ENCODE data around the gene PRTFDC1.
A peak's percentile ranks its signal among the peaks of the same experiment; 100 is the strongest.
"Not testable (repeated sequence)": the region's sequence is repeated elsewhere in the genome, so short reads cannot be mapped to it uniquely, and the experiment has no call there.

PRTFDC1 gene

GRCh38 chr10:24963521-24964041 is 11.2 kb upstream of the PRTFDC1 start:
- H3K27ac ChIP-seq, result no peak overlapping the region
- no peak for TF ChIP-seq CTCF (conservative IDR thresholded peaks at IDR 0.05)

GRCh38 chr10:24962995-24963394 is 10.6 kb upstream of the PRTFDC1 start:
- TF ChIP-seq CTCF (conservative IDR thresholded peaks at IDR 0.05), result no peak
- no peak overlapping the region for H3K27ac ChIP-seq

GRCh38 chr10:24961582-24961981 is 9.2 kb upstream of the PRTFDC1 start:
- TF ChIP-seq CTCF (conservative IDR thresholded peaks at IDR 0.05), result no peak
- H3K27ac ChIP-seq, result no peak overlapping the region

GRCh38 chr10:24959382-24959730 is 7.0 kb upstream of the PRTFDC1 start:
- no peak overlapping the region for H3K27ac ChIP-seq
- TF ChIP-seq CTCF (conservative IDR thresholded peaks at IDR 0.05), result no peak

GRCh38 chr10:24958721-24959381 is 6.4 kb upstream of the PRTFDC1 start:
- H3K27ac ChIP-seq, result no peak overlapping the region
- TF ChIP-seq CTCF (conservative IDR thresholded peaks at IDR 0.05), result no peak

- no peak for TF ChIP-seq CTCF (conservative IDR thresholded peaks at IDR 0.05)
- no peak overlapping the region for H3K27ac ChIP-seq
Measured at GRCh38 chr10:24958091-24958720, 5.8 kb upstream of the PRTFDC1 start.

- not testable (repeated sequence) for H3K27ac ChIP-seq
Measured at GRCh38 chr10:24957624-24958051, 5.2 kb upstream of the PRTFDC1 start.

- H3K27ac ChIP-seq, result peak overlapping the region; percentile 65
- TF ChIP-seq CTCF (conservative IDR thresholded peaks at IDR 0.05), result no peak
Measured at GRCh38 chr10:24953675-24954074, 1.3 kb upstream of the PRTFDC1 start.
